A549 (cell line): ENCODE results near the gene SFRP2.

Experiments used
- CTCF ChIP-seq: fragments of >200 bp; sonication (Bioruptor Twin); formaldehyde crosslinking; IDR thresholded peaks from 3 replicates; pipeline ENCODE4 v1.5.1; 2016
- JUNB ChIP-seq: fragments of >200 bp; sonication (Bioruptor Twin); formaldehyde crosslinking; IDR thresholded peaks from 2 replicates; pipeline ENCODE4 v1.6.1; 2016
- MYC ChIP-seq: IDR thresholded peaks from 2 replicates; pipeline ENCODE4 v1.6.1; 2012; ENCODE audit warnings: mild to moderate bottlenecking, inconsistent platforms, low read length, improper control_type of control experiment, borderline replicate concordance
- POLR2A ChIP-seq: IDR thresholded peaks from 2 replicates; pipeline ENCODE4 v1.6.1; 2012; ENCODE audit warnings: mild to moderate bottlenecking, low read length
- RNF2 ChIP-seq: fragments of 200-600 bp; sonication (generic); IDR thresholded peaks from 2 replicates; pipeline ENCODE4 v1.6.1; 2016; ENCODE audit warnings: low read depth, mild to moderate bottlenecking, antibody characterized with exemption, moderate library complexity, borderline replicate concordance
- SMC3 ChIP-seq: fragments of >200 bp; sonication (Bioruptor Twin); formaldehyde crosslinking; IDR thresholded peaks from 3 replicates; pipeline ENCODE4 v1.6.1; 2018; ENCODE audit warnings: inconsistent platforms
- TP53 ChIP-seq: fragments of 250-450 bp; sonication (Bioruptor Pico); IDR thresholded peaks from 2 replicates; pipeline ENCODE4 v1.5.0; 2021; ENCODE audit warnings: mild to moderate bottlenecking, moderate library complexity
- TF ChIP-seq, protein P1 (sequence below): fragments of >200 bp; sonication (Bioruptor Twin); formaldehyde crosslinking; IDR thresholded peaks from 3 replicates; pipeline ENCODE4 v1.6.1; 2016

DNA sequence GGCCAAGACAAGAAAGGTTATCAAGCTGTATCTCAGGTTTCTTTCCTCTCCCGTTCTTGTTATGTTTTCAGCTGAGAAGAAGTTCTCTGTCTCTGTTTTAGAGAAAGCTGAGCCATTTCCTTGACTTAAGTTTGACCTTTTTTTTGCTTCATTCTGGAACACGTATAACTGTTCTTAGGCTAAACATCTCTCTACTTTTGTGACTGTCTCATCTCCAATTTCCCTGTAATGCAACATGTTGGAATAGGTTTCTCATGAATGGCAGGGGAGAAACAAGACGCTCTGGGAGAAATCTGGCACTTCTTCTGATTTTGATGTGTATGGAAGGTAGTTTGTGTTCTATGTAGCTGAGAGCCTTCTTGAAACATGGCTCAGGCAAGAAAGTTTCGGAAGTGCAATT lies 36.2 kb upstream of the SFRP2 start:
- TF ChIP-seq SMC3 = no peak
- TF ChIP-seq, protein P1, sequence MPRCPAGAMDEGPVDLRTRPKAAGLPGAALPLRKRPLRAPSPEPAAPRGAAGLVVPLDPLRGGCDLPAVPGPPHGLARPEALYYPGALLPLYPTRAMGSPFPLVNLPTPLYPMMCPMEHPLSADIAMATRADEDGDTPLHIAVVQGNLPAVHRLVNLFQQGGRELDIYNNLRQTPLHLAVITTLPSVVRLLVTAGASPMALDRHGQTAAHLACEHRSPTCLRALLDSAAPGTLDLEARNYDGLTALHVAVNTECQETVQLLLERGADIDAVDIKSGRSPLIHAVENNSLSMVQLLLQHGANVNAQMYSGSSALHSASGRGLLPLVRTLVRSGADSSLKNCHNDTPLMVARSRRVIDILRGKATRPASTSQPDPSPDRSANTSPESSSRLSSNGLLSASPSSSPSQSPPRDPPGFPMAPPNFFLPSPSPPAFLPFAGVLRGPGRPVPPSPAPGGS = no peak
- no peak for TF ChIP-seq CTCF
- no peak for TF ChIP-seq JUNB
- no peak for TF ChIP-seq TP53 (CRISPR knock-in tag)
- no peak for TF ChIP-seq POLR2A
- no peak for TF ChIP-seq RNF2
- TF ChIP-seq MYC = no peak
